ENCODE data around the gene KIAA0930.

GRCh38 chr22:45207981-45208664 is 32.6 kb downstream of the KIAA0930 start:
- no peak for TF ChIP-seq CTCF (IDR thresholded peaks at IDR 0.05; ENCODE audit: insufficient read depth, low read length, poor library complexity, severe bottlenecking)
- no peak for TF ChIP-seq EZH2phosphoT487 (conservative IDR thresholded peaks at IDR 0.05; ENCODE audit: low read length)
